ENCODE data around the gene NAPA.

The NAPA gene

DNA sequence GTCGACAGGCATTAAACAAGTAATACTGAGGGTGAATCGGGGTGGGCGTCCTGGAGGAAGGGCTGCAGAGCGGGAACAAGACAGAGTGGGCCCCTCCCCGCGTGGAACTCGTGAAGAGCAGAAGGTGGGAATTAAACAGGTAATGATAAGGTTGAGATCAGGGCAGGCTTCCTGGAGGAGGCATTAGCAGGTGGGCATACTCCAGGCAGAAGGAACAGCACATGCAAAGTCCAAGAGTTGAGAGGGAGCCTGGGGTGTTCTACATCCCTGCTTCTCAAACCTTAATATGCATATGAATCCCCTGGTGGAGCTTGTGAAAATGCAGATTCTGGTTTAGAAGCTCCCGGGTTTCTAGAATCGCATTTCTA is 66.5 kb downstream of the NAPA start:
- no peak for DNase-seq

DNA sequence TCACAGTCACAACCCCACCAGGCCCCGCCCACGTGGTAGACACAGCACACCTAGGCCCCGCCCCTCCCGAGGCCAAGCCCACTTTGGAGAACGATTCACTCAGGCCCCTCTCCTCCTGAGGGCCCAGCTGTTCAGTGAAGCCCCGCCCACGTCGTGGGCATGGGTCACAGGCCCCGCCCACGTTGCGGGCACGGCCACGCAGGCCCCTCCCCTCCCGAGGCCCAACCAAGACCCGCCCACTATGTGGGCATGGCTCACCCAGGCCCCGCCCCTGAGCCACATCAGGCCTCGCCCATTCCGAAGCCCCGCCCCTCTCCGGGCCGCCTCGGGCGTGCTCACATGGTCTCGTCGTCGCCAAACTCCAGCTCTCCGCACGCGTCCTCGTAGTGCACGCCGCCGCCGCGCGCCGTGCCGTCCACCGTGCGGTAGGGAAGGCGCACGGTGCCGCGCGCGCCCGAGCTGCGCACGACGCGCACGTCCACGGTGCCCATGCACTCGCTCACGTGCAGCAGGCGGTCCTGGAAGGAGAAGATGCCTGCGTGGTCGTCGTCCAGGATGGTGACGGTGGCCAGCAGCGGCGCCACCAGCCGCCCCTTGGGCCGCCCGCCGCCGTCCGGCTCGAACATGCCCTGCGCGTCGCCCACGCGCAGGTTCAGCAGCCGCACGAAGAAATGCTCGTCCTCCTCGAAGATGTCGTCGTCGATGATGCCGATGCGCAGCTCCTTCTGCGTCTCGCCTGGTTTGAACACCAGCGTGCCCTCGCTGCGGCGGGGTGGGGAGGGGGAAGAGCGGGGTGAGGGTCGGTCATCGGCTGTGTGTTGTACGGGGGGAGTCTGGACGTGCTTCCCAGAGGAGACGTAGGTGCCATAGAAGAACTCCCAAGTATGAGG is 67.1 kb downstream of the NAPA start:
- DNase-seq: peak; percentile 51 to 53

DNA sequence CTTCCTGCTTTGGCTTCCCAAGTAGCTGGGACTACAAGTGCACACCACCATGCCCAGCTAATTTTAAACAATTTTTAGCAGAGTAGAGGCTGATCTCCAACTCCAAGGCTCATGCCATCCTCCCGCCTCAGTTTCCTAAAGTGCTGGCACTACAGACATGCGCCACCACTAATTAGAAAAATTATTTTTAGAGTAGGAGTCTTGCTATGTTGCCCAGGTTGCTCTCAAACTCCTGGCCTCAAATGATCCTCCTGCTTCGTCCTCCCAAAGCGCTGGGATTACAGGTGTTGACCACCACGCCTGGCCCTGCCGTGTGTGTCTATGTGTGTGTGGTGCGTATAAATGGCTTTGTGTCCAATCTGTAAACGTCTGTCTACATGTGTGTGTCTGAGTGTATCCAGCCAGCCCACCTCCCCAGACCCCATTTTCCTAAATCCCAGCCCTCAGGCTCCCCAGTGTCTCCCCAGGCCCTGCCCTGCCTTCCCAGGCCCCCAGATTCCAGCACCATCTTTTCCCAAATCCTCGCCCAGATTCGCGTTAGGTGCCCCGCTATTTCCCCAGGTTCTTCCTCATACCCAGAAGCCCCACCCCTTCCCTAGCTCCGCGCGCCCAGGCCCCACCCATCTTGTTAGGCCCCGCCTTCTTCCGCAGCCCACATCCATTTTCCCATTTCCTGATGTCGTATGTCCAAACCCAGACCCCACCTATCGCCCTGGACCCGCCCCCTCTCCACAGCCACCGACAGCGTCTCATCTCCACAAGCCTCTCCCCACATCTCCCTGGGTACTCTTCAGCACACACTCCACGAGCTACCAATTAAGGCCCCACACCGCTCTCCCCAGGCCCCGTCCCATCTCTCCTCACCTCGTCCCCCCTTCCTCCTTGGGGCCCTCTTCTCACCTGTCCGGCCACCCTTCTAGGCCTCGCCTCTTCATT is 68.1 kb downstream of the NAPA start:
- no peak for DNase-seq

DNA sequence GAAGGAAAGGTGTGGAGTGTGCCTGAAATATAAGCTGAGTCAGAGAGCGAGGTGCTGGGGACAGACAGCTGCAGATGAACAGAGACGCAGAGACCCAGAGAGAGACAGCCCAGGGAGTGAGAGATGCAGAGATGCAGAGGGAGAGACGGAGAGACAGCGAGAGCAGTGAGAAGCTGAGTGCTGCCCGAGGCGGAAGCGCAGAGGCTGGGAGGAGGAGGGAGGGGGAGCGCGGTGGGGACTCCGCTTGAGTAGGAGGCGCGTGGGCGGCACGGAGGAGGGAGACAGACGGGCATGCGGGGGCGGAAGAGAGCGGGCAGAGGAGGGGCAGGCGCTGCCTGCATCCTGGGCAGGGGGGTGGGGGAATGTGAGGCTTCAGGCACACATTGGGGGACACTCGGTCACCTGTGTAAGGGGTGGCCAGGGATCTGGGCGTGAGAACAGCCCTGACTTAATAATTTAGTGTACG is 68.9 kb downstream of the NAPA start:
- DNase-seq: peak; percentile 64 to 74

DNA sequence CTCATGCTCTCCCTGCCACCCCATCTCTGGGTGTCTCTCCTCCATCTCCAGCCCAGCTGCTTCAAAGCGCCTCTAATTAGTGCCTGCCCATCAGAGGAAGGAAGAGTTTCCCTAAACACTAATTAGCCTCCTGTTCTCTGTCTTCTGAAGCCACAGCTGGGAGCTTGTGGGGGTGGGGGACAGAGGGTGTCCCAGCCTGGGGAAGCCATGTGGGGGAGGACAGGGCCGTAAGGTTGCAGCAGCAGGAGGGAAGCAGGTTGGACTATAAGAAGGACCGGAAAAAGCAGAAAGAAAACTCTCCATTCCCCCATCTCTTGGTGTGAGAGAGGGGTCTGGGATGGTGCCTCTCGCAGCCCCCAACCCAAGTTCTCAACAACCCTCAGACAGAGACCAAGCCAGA is 69.3 kb downstream of the NAPA start:
- no peak for DNase-seq

DNA sequence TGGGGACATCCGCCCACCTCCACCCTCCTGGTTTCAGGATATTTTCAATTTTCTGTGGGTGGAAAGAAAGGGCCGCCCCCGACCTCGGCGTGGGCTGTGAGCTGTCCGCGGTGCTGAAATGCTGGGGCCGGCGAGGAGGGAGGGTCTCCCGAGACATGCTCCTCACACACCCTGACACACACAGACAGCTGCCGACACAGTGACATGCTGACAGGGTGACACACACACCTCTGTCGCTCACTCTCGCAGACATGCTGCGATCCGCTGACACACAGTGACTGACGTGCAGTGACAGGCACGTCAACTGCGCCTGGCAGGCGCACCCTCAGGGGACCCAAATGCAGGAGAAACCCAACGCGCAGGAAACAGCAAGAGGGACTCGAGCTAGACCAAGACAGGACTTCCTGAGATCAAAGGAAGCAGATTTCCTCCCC is 70.5 kb downstream of the NAPA start:
- peak; percentile 12 to 45 for DNase-seq

DNA sequence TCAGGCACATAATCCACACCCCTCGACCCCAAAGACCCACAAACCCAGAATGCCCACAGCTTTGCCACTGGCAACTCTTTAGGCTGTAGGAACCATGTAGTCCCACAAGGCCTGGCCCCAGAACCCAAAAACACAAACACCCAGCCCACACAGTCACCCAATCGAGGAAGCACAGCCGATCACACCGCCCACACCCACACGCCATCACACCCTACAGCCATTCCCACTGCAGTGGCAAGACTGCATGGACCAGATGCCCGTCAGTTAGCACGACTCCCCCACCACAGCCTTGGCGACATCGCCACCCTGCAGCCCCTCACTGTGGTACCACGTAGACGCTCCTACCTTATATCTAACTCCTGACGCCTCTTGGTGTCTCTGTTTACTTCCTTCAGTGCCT is 71.5 kb downstream of the NAPA start:
- DNase-seq: no peak

DNA sequence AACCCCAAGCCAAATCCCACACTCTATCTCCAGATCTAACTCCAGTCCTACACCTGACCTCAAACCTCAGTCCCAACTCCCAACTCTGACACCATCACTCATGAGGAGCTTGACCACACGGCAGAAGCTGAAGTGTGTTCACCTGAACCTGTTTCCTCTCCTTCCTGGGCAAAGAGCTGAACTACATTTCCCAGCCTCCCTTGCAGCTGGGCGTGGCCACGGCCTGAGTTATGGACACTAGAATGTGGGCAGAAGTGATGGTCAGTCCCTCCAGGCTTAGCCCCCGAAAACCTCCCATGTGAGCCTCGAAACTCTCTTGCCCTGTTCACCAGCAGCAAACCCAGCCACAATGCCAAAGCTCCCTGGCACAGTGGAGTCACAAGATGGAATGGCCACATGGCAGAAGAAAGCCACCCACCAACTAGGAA is 76.1 kb downstream of the NAPA start:
- DNase-seq: no peak
